ENCODE results near the gene ZBTB4. TPM values are rescaled to one million over a fixed set of nuclear protein-coding genes. Genes with fewer than 3 reads are reported as not detected.

ZBTB4 gene
- total RNA-seq, 1 donor from 2014 or later, result 38.1 TPM

DNA sequence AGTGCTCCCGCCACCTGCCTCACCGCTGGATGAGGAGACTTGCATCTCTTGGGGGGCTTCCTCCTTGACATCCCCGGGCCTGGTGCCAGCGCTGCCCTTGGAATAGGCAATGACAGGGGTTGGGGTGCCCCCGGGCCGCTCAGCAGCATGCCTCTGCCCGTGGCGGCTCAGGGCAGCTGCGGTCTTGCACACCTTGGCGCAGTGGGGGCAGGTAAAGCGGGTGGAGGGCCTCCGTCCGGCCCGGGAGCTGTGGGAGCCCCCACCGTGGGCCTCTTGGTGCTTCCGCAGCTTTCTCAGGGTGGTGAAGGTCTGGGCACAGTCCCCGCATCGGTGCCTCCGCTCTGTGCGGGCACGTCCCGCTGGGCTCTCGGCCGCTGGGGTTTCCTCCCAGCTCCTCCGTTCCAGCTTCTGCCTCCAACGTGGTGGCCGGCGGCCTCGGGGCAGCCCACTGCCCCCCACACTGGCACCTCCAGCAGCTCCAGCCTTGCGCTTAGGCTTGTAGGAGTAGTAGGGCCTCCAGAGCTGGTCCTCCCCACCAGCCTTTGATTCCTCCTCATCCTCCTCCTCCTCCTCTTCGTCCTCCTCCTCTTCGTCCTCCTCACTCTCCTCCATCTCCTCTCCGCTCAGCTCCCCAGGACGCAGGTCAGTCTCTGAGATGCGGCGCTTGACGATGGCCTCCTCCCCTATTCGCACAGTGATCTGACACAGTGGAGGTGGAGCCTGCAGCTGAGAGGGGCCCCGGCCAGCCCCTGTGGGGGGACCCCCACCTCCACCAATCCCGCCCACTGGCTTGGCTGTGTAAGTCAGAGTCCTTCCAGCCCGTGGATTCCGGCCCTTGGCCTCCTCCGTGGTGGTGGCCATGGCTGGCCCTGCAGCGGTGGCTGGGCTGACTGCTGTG lies 16.7 kb downstream of the ZBTB4 start:
- peaks cover 0 to 47% of the 10 kb centered on the region in 2 donors for H3K36me3 ChIP-seq

DNA sequence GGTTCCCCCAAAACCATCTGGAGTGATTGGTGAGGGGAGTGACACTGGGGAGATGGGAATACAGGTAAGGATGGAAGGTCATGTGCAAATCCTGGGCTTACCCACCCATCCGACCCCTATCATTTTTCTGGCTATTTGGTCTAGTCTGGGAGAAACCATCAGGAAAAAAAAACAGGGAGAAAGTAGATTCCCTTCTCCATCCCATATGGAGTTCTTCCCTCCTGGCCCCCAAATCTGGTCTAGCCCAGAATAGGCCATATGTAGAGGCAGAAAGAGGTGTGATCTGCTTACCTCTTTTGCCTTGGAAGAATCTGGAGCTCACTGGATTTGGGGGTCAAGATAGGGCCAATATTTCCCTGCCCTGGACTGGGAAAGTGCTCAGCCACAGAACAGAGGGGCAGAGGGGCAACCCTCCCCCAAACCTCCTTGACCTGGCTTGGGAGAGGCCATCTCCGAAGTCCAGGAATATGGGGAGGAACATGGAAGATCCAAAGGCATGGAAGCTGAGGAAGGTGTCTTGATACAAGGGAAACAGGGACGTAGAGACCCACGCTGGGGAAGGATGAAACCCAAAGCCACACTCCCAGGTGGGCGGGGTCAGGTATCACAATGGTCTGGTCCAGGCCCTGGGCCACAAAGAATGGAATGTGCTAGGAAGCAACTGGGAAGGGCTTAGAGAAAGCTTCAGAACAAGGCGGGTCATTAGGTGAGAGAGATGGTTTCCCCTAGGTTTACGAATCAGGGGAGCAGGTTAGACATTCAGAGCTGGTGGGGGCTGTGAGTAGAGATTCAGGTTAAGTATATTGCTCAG lies 18.4 kb downstream of the ZBTB4 start:
- Histone ChIP-seq H3K27ac (no peak overlapping the region), H3K36me3 (peaks cover 0 to 35% of the 10 kb centered on the region in 2 donors), H3K4me3 (no peak overlapping the region), H3K9me3 (no peaks in the 10 kb centered on the region), H3K27me3 (no peaks in the 10 kb centered on the region), H3K4me1 (peaks cover 28% of the 10 kb centered on the region)
- DNase-seq (ENCODE audit: extremely low spot score in 2 of 2), result no peak
- intact Hi-C loops (cut with DNase I), result no loop called here
- TF ChIP-seq POLR2A (IDR thresholded peaks at IDR 0.05), result no peak
- TF ChIP-seq, protein P1, sequence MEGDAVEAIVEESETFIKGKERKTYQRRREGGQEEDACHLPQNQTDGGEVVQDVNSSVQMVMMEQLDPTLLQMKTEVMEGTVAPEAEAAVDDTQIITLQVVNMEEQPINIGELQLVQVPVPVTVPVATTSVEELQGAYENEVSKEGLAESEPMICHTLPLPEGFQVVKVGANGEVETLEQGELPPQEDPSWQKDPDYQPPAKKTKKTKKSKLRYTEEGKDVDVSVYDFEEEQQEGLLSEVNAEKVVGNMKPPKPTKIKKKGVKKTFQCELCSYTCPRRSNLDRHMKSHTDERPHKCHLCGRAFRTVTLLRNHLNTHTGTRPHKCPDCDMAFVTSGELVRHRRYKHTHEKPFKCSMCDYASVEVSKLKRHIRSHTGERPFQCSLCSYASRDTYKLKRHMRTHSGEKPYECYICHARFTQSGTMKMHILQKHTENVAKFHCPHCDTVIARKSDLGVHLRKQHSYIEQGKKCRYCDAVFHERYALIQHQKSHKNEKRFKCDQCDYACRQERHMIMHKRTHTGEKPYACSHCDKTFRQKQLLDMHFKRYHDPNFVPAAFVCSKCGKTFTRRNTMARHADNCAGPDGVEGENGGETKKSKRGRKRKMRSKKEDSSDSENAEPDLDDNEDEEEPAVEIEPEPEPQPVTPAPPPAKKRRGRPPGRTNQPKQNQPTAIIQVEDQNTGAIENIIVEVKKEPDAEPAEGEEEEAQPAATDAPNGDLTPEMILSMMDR (IDR thresholded peaks at IDR 0.05), result no peak
- TF ChIP-seq POLR2AphosphoS5 (IDR thresholded peaks at IDR 0.05; ENCODE audit: insufficient read depth in 1 of 2, low read depth in 1 of 2), result no peak

More for the DNA sequence above, 16.7 kb downstream of the ZBTB4 start:
- H3K27me3 ChIP-seq, result no peaks in the 10 kb centered on the region
- H3K9me3 ChIP-seq, result no peaks in the 10 kb centered on the region
- no peak for DNase-seq (ENCODE audit: extremely low spot score in 2 of 2)
- H3K4me3 ChIP-seq, result no peak overlapping the region
- TF ChIP-seq POLR2A (IDR thresholded peaks at IDR 0.05) (no peak), POLR2AphosphoS5 (IDR thresholded peaks at IDR 0.05; ENCODE audit: insufficient read depth in 1 of 2, low read depth in 1 of 2) (no peak)
- TF ChIP-seq, protein P1 (IDR thresholded peaks at IDR 0.05), result no peak
- no peak overlapping the region for H3K27ac ChIP-seq
- peaks cover 40% of the 10 kb centered on the region for H3K4me1 ChIP-seq
- intact Hi-C loops (cut with DNase I), result no loop called here

DNA sequence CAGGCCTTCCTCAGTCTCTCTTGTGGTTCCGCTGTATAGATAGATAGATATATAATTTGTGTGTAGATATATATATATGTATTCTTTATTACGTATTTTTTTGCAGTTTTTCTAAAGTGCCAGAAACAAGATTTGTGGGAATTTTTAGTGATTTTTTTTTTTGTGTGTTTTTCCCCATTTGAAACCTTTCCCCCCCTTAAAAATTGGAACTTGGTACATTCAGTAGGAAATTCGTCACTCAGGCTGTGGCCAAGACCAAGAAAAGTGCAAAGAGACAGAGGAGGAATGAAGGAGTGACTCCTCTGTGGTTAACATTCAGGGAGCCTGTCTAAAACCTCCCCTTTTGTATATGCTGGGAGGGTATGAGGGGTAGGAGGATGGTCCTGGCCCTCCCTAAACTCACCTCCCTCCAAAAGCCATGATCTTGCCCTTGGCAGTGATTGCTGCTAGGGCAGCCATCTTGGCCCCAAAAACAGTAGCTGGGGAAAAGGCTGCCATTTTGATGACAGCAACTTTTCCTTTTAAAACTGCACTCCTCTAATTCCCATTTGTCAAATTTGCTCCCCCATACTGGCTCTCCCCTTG lies 19.4 kb downstream of the ZBTB4 start:
- TF ChIP-seq, protein P1 (IDR thresholded peaks at IDR 0.05), result no peak
- TF ChIP-seq POLR2A (IDR thresholded peaks at IDR 0.05) (no peak), POLR2AphosphoS5 (IDR thresholded peaks at IDR 0.05; ENCODE audit: insufficient read depth in 1 of 2, low read depth in 1 of 2) (no peak)
- no peaks in the 10 kb centered on the region for H3K27me3 ChIP-seq
- no peak for DNase-seq (ENCODE audit: extremely low spot score in 2 of 2)
- H3K9me3 ChIP-seq, result no peaks in the 10 kb centered on the region
- H3K36me3 ChIP-seq, result peaks cover 0 to 25% of the 10 kb centered on the region in 2 donors
- no peak overlapping the region for H3K4me3 ChIP-seq
- no peak overlapping the region for H3K27ac ChIP-seq
- intact Hi-C loops (cut with DNase I), result no loop called here
- H3K4me1 ChIP-seq, result peaks cover 21% of the 10 kb centered on the region

DNA sequence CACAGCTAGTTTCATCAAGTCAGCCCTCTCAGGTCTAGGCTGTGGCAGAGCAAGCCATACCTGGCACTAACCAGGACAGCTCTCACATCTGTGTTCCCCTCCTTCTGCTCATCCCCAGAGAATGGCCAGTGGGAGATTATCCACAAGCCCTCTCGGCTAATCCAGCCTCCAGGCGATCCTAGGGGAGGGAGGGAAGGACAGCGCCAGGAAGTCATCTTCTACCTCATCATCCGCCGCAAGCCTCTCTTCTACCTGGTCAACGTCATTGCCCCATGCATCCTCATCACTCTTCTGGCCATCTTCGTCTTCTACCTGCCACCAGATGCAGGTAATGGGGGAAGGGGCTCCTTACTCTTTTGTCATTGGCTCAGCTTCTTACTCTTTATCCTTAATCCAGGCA lies 31.0 kb downstream of the ZBTB4 start:
- no peaks in the 10 kb centered on the region for H3K27me3 ChIP-seq
- intact Hi-C loops (cut with DNase I), result no loop called here
- DNase-seq (ENCODE audit: extremely low spot score in 2 of 2), result no peak
- no peak overlapping the region for H3K4me3 ChIP-seq
- TF ChIP-seq POLR2AphosphoS5 (IDR thresholded peaks at IDR 0.05; ENCODE audit: insufficient read depth in 1 of 2, low read depth in 1 of 2) (no peak), POLR2A (IDR thresholded peaks at IDR 0.05) (no peak)
- TF ChIP-seq, protein P1 (IDR thresholded peaks at IDR 0.05), result no peak
- peaks cover 24% of the 10 kb centered on the region for H3K4me1 ChIP-seq
- no peaks in the 10 kb centered on the region for H3K36me3 ChIP-seq
- H3K27ac ChIP-seq, result no peak overlapping the region
- H3K9me3 ChIP-seq, result no peaks in the 10 kb centered on the region

Measured in vagina (tissue), 2 donors.